ENCODE measurements around the gene IPMK. TPM values are rescaled to one million over a fixed set of nuclear protein-coding genes. Genes with fewer than 3 reads are reported as not detected.

IPMK gene
- 1 to 10 TPM; 7.5 to 8.8 (median 7.8) TPM for total RNA-seq

- H3K9me3 Mint-ChIP-seq = no peaks in the 10 kb centered on the region
- peaks cover 2% of the 10 kb centered on the region for H3K36me3 Mint-ChIP-seq (ENCODE audit: insufficient read depth)
- peak within 1 kb of the TSS; percentile 97 for H3K4me3 Mint-ChIP-seq
- no peaks in the 10 kb centered on the region for H3K27me3 Mint-ChIP-seq (ENCODE audit: low read depth)
- peak; percentile 70 to 71 for ATAC-seq
- peak; percentile 90 for DNase-seq
- H3K4me1 Mint-ChIP-seq (ENCODE audit: low read depth) = peaks cover 44% of the 10 kb centered on the region
Measured at GRCh38 chr10:58267713-58268453, at the start of gene IPMK. Gene IPMK (minus strand): TSS chr10:58267894. CDS start chr10:58267611, 283 bp downstream.

- DNase-seq (no peak), ATAC-seq (no peak)
- Mint-ChIP-seq H3K9me3 (no peaks in the 10 kb centered on the region), H3K36me3 (ENCODE audit: insufficient read depth) (no peaks in the 10 kb centered on the region), H3K27me3 (ENCODE audit: low read depth) (no peaks in the 10 kb centered on the region), H3K4me1 (ENCODE audit: low read depth) (no peaks in the 10 kb centered on the region), H3K4me3 (no peak overlapping the region)
Measured at GRCh38 chr10:58316874-58317273, 49.2 kb upstream of the IPMK start.

GRCh38 chr10:58311026-58311425 lies 43.3 kb upstream of the IPMK start:
- DNase-seq = no peak
- no peaks in the 10 kb centered on the region for H3K4me1 Mint-ChIP-seq (ENCODE audit: low read depth)
- peaks cover 12% of the 10 kb centered on the region for H3K27me3 Mint-ChIP-seq (ENCODE audit: low read depth)

GRCh38 chr10:58307676-58308075 lies 40.0 kb upstream of the IPMK start:
- H3K36me3 Mint-ChIP-seq (ENCODE audit: insufficient read depth) = no peaks in the 10 kb centered on the region
- H3K4me1 Mint-ChIP-seq (ENCODE audit: low read depth) = no peaks in the 10 kb centered on the region
- no peak overlapping the region for H3K4me3 Mint-ChIP-seq
- H3K27me3 Mint-ChIP-seq (ENCODE audit: low read depth) = peaks cover 23% of the 10 kb centered on the region
- DNase-seq (no peak), ATAC-seq (no peak)
- H3K9me3 Mint-ChIP-seq = no peaks in the 10 kb centered on the region

More at GRCh38 chr10:58311026-58311425, 43.3 kb upstream of the IPMK start:
- Mint-ChIP-seq H3K4me3 (no peak overlapping the region), H3K9me3 (no peaks in the 10 kb centered on the region), H3K36me3 (ENCODE audit: insufficient read depth) (no peaks in the 10 kb centered on the region)
- no peak for ATAC-seq

GRCh38 chr10:58305821-58306220 lies 38.1 kb upstream of the IPMK start:
- no peaks in the 10 kb centered on the region for H3K9me3 Mint-ChIP-seq
- ATAC-seq (no peak), DNase-seq (no peak)
- H3K27me3 Mint-ChIP-seq (ENCODE audit: low read depth) = peaks cover 27% of the 10 kb centered on the region
- no peaks in the 10 kb centered on the region for H3K4me1 Mint-ChIP-seq (ENCODE audit: low read depth)
- H3K36me3 Mint-ChIP-seq (ENCODE audit: insufficient read depth) = no peaks in the 10 kb centered on the region
- H3K4me3 Mint-ChIP-seq = no peak overlapping the region

GRCh38 chr10:58304099-58304633 lies 36.5 kb upstream of the IPMK start:
- Mint-ChIP-seq H3K9me3 (no peaks in the 10 kb centered on the region), H3K36me3 (ENCODE audit: insufficient read depth) (no peaks in the 10 kb centered on the region), H3K27me3 (ENCODE audit: low read depth) (peaks cover 27% of the 10 kb centered on the region), H3K4me1 (ENCODE audit: low read depth) (peaks cover 2% of the 10 kb centered on the region), H3K4me3 (no peak overlapping the region)
- DNase-seq (no peak), ATAC-seq (no peak)

GRCh38 chr10:58302254-58302653 lies 34.6 kb upstream of the IPMK start:
- DNase-seq (no peak), ATAC-seq (no peak)
- H3K36me3 Mint-ChIP-seq (ENCODE audit: insufficient read depth) = no peaks in the 10 kb centered on the region
- no peaks in the 10 kb centered on the region for H3K9me3 Mint-ChIP-seq
- H3K4me1 Mint-ChIP-seq (ENCODE audit: low read depth) = peaks cover 2% of the 10 kb centered on the region
- no peak overlapping the region for H3K4me3 Mint-ChIP-seq
- peaks cover 21% of the 10 kb centered on the region for H3K27me3 Mint-ChIP-seq (ENCODE audit: low read depth)

- H3K9me3 Mint-ChIP-seq = no peaks in the 10 kb centered on the region
- ATAC-seq (no peak), DNase-seq (no peak)
- peaks cover 12% of the 10 kb centered on the region for H3K27me3 Mint-ChIP-seq (ENCODE audit: low read depth)
- H3K4me3 Mint-ChIP-seq = no peak overlapping the region
- H3K36me3 Mint-ChIP-seq (ENCODE audit: insufficient read depth) = no peaks in the 10 kb centered on the region
- peaks cover 2% of the 10 kb centered on the region for H3K4me1 Mint-ChIP-seq (ENCODE audit: low read depth)
Measured at GRCh38 chr10:58300676-58301075, 33.0 kb upstream of the IPMK start.

- Mint-ChIP-seq H3K4me3 (no peak overlapping the region), H3K9me3 (no peaks in the 10 kb centered on the region), H3K4me1 (ENCODE audit: low read depth) (peaks cover 2% of the 10 kb centered on the region), H3K27me3 (ENCODE audit: low read depth) (peaks cover 12% of the 10 kb centered on the region), H3K36me3 (ENCODE audit: insufficient read depth) (no peaks in the 10 kb centered on the region)
- DNase-seq (peak; percentile 58), ATAC-seq (peak; percentile 70 to 71)
Measured at GRCh38 chr10:58299580-58299979, 31.9 kb upstream of the IPMK start.

- no peak overlapping the region for H3K4me3 Mint-ChIP-seq
- H3K4me1 Mint-ChIP-seq (ENCODE audit: low read depth) = no peaks in the 10 kb centered on the region
- peaks cover 4% of the 10 kb centered on the region for H3K36me3 Mint-ChIP-seq (ENCODE audit: insufficient read depth)
- H3K27me3 Mint-ChIP-seq (ENCODE audit: low read depth) = no peaks in the 10 kb centered on the region
- no peak for DNase-seq
- ATAC-seq = no peak
- no peaks in the 10 kb centered on the region for H3K9me3 Mint-ChIP-seq
Measured at GRCh38 chr10:58293989-58294388, 26.3 kb upstream of the IPMK start.

- H3K27me3 Mint-ChIP-seq (ENCODE audit: low read depth) = no peaks in the 10 kb centered on the region
- peaks cover 4% of the 10 kb centered on the region for H3K36me3 Mint-ChIP-seq (ENCODE audit: insufficient read depth)
- no peaks in the 10 kb centered on the region for H3K4me1 Mint-ChIP-seq (ENCODE audit: low read depth)
- H3K9me3 Mint-ChIP-seq = no peaks in the 10 kb centered on the region
- ATAC-seq (peak; percentile 37 to 58), DNase-seq (peak; percentile 20)
- no peak overlapping the region for H3K4me3 Mint-ChIP-seq
Measured at GRCh38 chr10:58291538-58292174, 24.0 kb upstream of the IPMK start.

- Mint-ChIP-seq H3K4me3 (peak overlapping the region; percentile 66), H3K27me3 (ENCODE audit: low read depth) (no peaks in the 10 kb centered on the region), H3K36me3 (ENCODE audit: insufficient read depth) (peaks cover 20% of the 10 kb centered on the region), H3K9me3 (no peaks in the 10 kb centered on the region), H3K4me1 (ENCODE audit: low read depth) (peaks cover 36% of the 10 kb centered on the region)
- ATAC-seq (peak; percentile 93 to 96), DNase-seq (no peak)
Measured at GRCh38 chr10:58282615-58283014, 14.9 kb upstream of the IPMK start.

- Mint-ChIP-seq H3K4me1 (ENCODE audit: low read depth) (peaks cover 36% of the 10 kb centered on the region), H3K9me3 (no peaks in the 10 kb centered on the region)
- ATAC-seq = no peak
Measured at GRCh38 chr10:58281092-58281752, 13.5 kb upstream of the IPMK start.

GRCh38 chr10:58280477-58280876 lies 12.8 kb upstream of the IPMK start:
- Mint-ChIP-seq H3K36me3 (ENCODE audit: insufficient read depth) (peaks cover 23% of the 10 kb centered on the region), H3K4me3 (no peak overlapping the region), H3K27me3 (ENCODE audit: low read depth) (no peaks in the 10 kb centered on the region)

More at GRCh38 chr10:58281092-58281752, 13.5 kb upstream of the IPMK start:
- H3K4me3 Mint-ChIP-seq = no peak overlapping the region
- H3K36me3 Mint-ChIP-seq (ENCODE audit: insufficient read depth) = peaks cover 23% of the 10 kb centered on the region
- no peaks in the 10 kb centered on the region for H3K27me3 Mint-ChIP-seq (ENCODE audit: low read depth)
- DNase-seq = no peak

More at GRCh38 chr10:58280477-58280876, 12.8 kb upstream of the IPMK start:
- DNase-seq = no peak
- Mint-ChIP-seq H3K4me1 (ENCODE audit: low read depth) (peaks cover 36% of the 10 kb centered on the region), H3K9me3 (no peaks in the 10 kb centered on the region)
- ATAC-seq = no peak

Data from activated T-cell treated with anti-CD3 and anti-CD28 coated beads, Interleukin-2, amount 50 U/mL, for 4 hours (primary cell).